Pulmonary artery endothelial cell (primary cell): ENCODE results near the gene TMEM171. TPM values are rescaled to one million over a fixed set of nuclear protein-coding genes. Genes with fewer than 3 reads are reported as not detected.

Source experiments
- DNase-seq: peaks from one replicate; pipeline ENCODE4 v3.0.0-alpha.2; 2011; ENCODE audit warnings: low read depth, low spot score
- total RNA-seq: library from RNA; depleted of rRNA; stranded (reverse); fragments of >200 nt; gene quantifications from 2 replicates; pipeline ENCODE4 v1.2.3, GENCODE V29; 2014

The TMEM171 gene
- total RNA-seq, 1 donor from 2014 or later = 12.0 TPM

- no peak for DNase-seq
These were observed 31.5 kb downstream of the TMEM171 start for GRCh38 chr5:73151766-73152410.

GRCh38 chr5:73152411-73153388 lies 32.3 kb downstream of the TMEM171 start:
- no peak for DNase-seq

- DNase-seq = no peak
These were observed 33.1 kb downstream of the TMEM171 start for GRCh38 chr5:73153513-73153912.

DNA sequence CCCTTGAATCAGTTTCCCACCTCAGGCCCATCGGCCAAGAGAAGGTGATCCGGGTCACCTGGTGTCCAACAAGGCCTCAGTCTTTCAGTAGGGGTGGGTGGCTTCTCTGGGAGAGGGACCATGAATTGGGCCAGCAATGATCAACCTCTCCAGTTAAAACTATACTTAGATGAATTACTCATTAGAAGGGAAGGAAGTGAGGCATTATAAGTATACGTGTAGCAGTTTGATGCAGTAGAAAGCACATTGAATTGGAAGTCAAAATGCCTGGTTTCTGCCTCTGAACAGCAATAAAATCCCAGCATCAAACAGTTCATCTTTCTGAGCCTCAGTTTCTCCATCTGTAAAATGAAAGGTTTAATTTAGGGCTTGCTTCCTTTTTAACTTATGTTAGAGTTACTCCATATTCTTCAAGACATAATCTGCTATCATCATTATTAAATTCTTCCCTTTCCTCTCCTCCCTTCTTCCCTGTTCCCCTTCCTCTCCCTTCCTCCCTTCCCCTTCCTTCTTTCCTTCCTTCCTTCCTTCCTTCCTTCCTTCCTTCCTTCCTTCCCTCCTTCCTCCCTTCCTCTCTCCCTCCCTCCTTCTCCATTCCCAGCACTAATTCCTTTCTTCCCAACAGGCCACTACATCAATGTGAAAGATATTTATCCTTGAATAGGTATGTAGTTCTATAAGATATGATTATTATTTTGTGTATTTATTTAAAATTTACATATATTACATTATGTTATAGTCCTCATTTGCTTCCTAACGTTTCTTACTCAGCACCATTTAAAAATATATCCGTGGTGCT lies 34.0 kb downstream of the TMEM171 start:
- DNase-seq = no peak

- DNase-seq = no peak
These were observed 35.2 kb downstream of the TMEM171 start for GRCh38 chr5:73155271-73156222.

DNA sequence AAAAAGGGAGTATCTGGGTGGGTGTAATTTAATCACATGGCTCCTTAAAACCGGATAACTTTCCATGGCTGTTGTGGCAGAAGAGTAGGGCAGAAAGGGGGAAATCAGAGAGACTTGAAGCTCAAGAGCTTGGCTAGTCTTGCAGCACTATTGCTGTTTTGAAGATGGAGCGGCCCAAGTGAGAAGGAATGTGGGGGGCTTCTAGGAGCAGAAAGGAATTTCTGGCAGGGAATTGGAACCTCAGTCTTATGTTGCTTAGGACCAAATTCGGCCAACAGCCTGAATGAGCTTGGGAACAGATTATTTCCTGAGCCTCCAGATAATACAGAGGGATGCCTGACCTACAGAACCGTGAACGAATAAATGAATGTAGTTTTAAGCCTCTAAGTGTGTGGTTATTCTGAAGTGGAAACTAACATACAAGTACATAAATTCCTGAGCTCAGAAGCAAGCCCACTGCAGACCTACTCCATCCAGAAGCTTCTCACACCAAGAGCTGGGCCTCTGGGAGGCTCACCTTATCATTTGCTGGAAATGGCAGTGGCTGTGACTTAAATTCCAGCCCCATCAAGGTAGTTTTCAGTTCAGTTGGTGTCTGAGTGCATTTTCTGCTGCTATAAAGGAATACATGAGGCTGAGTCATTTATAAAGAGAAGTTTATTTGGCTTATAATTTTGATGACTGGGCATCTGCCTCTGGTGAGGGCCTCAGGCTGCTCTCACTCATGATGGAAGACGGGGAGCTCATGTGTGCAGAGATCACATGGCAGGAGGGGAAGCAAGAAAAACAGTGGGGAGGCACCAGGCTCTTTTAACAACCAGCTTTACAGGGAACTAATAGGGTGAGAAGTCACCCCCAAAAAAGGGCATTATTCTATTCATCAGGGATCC lies 37.3 kb downstream of the TMEM171 start:
- DNase-seq = no peak

GRCh38 chr5:73158313-73158712 lies 37.9 kb downstream of the TMEM171 start:
- no peak for DNase-seq

- no peak for DNase-seq
These were observed 39.9 kb downstream of the TMEM171 start for GRCh38 chr5:73160239-73160671.

- no peak for DNase-seq
These were observed 50.1 kb downstream of the TMEM171 start for GRCh38 chr5:73170522-73170921.

- DNase-seq = no peak
These were observed 51.1 kb downstream of the TMEM171 start for GRCh38 chr5:73171495-73171894.

DNA sequence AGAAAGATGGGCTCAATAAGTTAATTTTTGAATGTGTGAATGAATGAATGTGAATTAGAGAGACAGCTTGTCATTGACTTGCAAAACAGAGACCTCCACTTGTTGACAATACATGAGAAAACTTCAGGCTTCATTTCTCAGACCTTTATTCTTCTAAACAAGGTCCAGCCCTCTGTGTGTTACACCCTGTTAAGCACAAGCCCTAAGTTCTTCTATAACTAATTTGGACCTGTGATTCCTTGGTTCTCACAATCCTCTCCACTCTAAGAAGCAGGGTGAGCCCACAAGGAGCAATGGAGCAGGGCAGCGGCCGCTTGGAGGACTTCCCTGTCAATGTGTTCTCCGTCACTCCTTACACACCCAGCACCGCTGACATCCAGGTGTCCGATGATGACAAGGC lies 52.6 kb downstream of the TMEM171 start, which contains the start of gene TMEM174:
Gene TMEM174, plus strand, starts transcription at position 243 of the 400 bp plus-strand sequence. Its CDS starts 51 bp downstream, at position 294.
- no peak for DNase-seq

DNA sequence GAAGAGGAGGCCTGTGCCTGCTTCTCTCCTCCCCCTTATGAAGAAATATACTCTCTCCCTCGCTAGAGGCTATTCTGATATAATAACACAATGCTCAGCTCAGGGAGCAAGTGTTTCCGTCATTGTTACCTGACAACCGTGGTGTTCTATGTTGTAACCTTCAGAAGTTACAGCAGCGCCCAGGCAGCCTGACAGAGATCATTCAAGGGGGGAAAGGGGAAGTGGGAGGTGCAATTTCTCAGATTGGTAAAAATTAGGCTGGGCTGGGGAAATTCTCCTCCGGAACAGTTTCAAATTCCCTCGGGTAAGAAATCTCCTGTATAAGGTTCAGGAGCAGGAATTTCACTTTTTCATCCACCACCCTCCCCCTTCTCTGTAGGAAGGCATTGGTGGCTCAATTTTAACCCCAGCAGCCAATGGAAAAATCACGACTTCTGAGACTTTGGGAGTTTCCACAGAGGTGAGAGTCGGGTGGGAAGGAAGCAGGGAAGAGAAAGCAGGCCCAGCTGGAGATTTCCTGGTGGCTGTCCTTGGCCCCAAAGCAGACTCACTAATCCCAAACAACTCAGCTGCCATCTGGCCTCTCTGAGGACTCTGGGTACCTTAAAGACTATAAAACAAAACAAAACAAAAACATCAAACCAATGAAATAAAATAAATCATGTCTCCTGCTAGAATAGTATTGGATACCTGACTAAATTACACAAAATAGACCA lies 53.9 kb downstream of the TMEM171 start:
- DNase-seq = no peak

- no peak for DNase-seq
These were observed 55.9 kb downstream of the TMEM171 start for GRCh38 chr5:73176250-73176649.

DNA sequence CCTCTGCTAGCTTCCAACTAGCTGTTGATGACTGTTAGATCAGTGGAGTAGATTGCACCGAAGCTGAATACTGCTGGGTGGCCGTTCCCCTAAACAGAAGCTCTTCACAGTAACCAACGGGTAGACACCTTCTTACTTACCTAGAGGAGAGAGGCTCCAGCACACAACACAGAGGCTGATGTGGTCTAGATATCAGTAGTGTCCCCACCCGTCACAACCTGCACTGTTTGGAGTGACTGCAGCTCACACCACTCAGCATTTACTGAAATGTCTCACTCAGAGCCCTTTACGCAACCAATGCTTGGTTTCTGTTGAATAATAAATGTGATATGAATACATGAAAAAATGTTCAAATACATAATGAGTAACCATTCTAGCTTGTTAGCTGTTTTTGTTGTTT lies 57.9 kb downstream of the TMEM171 start:
- DNase-seq = no peak

DNA sequence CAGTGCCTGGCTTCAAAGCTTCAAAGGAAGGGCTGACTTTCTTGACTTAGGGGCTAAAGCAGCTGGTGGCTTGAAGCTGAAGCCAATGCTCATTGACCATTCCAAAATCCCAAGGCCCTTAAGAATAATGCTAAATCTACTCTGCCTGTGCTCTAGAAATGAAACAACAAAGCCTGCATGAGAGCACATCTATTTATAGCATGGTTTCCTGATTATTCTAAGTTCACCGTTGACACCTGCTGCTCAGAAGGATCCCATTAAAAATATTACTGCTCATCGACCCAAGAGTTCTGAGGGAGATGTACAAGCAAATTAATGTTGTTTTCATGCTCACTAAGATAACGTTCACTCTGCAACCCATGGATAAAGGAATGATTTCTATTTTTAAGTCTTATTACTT lies 59.4 kb downstream of the TMEM171 start:
- DNase-seq = no peak

- no peak for DNase-seq
These were observed 60.2 kb downstream of the TMEM171 start for GRCh38 chr5:73180566-73180965.
